ENCODE data around the gene OBP2A. TPM values are rescaled to one million over a fixed set of nuclear protein-coding genes. Genes with fewer than 3 reads are reported as not detected.

Gene OBP2A
- total RNA-seq, 4 donors from 2014 or later = not detected

DNA sequence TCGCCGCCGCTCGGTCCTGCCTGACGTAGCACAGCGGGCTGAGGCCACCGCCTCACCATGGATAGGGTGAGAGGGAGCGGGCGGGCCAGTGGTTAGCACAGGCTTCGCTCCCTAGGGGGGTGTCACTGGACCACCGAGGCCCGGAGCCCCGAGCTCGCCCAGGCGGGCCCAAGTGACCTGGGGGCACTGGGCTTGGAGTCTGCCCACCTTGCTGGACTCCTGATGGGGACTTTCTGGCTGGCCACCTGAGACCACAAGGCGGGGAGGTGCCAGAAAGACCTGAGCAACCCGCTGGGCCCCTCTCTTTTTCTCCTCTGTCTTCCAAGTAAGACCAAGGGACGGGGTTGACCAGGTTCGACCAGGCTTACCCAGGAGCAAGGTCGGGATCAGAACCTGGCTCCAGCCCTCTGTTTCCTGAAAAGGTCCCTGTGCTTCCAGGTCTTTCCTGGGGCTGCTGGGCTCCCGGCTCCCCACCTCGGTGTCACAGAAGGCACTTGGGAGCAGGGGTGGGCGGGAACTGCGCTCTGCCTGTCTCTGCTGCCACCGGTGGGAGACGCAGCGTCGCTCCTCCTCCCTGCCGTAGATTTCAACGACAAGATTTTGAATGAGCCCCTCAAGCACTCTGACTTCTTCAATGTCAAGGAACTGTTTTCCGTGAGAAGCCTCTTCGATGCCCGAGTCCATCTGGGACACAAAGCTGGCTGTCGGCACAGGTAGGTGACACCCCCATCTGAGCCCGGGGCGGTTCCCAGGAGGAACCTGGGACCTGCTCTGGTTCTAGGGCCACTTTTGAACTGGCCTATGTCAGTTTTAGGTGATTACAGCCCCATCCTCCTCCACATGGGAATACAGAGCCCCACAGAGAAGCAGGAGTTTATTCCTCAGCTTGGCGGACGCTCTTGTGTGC, 44.4 kb upstream of the OBP2A start:
- no peak for TF ChIP-seq POLR2A (IDR thresholded peaks at IDR 0.05)
- TF ChIP-seq, protein P1, sequence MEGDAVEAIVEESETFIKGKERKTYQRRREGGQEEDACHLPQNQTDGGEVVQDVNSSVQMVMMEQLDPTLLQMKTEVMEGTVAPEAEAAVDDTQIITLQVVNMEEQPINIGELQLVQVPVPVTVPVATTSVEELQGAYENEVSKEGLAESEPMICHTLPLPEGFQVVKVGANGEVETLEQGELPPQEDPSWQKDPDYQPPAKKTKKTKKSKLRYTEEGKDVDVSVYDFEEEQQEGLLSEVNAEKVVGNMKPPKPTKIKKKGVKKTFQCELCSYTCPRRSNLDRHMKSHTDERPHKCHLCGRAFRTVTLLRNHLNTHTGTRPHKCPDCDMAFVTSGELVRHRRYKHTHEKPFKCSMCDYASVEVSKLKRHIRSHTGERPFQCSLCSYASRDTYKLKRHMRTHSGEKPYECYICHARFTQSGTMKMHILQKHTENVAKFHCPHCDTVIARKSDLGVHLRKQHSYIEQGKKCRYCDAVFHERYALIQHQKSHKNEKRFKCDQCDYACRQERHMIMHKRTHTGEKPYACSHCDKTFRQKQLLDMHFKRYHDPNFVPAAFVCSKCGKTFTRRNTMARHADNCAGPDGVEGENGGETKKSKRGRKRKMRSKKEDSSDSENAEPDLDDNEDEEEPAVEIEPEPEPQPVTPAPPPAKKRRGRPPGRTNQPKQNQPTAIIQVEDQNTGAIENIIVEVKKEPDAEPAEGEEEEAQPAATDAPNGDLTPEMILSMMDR (IDR thresholded peaks at IDR 0.05) = no peak

GRCh38 chr9:135502168-135502872, 43.6 kb upstream of the OBP2A start:
- Histone ChIP-seq H3K9me3 (no peaks in the 10 kb centered on the region), H3K4me3 (no peak overlapping the region), H3K27me3 (no peaks in the 10 kb centered on the region), H3K36me3 (peaks cover 0 to 26% (median 0%) of the 10 kb centered on the region in 3 donors), H3K4me1 (peaks cover 3 to 22% (median 15%) of the 10 kb centered on the region in 4 donors), H3K27ac (no peak overlapping the region)
- TF ChIP-seq POLR2A (IDR thresholded peaks at IDR 0.05) = no peak
- TF ChIP-seq, protein P1 (IDR thresholded peaks at IDR 0.05) = no peak
- peak in 1 of 3 donors; percentile 42 for DNase-seq

More for the DNA sequence above, 44.4 kb upstream of the OBP2A start:
- no peak for DNase-seq
- Histone ChIP-seq H3K27me3 (no peaks in the 10 kb centered on the region), H3K9me3 (no peaks in the 10 kb centered on the region), H3K4me1 (peaks cover 3 to 22% (median 15%) of the 10 kb centered on the region in 4 donors), H3K36me3 (peaks cover 0 to 26% (median 0%) of the 10 kb centered on the region in 3 donors), H3K4me3 (peak overlapping the region; percentile 81 to 99 (median 90)), H3K27ac (peak overlapping the region; percentile 76 to 80 (median 79))

DNA sequence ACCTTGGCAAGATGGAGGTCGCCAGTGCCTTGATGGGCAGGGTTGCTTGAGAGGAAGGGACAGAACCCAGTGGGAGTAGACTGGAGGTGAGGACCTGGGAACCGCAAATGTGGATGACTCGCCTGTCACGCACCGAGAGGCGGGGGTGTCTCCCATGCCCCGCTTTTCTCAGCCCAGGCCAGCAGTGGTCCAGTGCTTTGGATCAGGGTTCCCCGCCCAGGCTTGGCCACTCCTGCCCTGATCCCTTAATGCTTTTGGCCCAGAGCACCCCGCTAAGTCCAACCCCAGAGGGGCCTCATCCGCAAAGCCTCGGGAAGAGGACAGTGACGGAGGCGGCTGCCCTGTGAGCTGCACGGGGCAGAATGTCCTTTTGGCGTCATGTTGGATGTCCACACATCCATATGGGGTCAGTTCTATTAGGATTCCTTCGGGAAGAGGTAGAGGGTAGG, 43.0 kb upstream of the OBP2A start:
- H3K4me1 ChIP-seq = peaks cover 3 to 22% (median 15%) of the 10 kb centered on the region in 4 donors
- H3K27ac ChIP-seq = no peak overlapping the region
- H3K9me3 ChIP-seq = no peaks in the 10 kb centered on the region
- no peak for DNase-seq
- no peaks in the 10 kb centered on the region for H3K27me3 ChIP-seq
- TF ChIP-seq, protein P1 (IDR thresholded peaks at IDR 0.05) = no peak
- no peak for TF ChIP-seq POLR2A (IDR thresholded peaks at IDR 0.05)
- peaks cover 0 to 26% (median 0%) of the 10 kb centered on the region in 3 donors for H3K36me3 ChIP-seq
- H3K4me3 ChIP-seq = no peak overlapping the region

- Histone ChIP-seq H3K36me3 (peaks cover 0 to 26% (median 0%) of the 10 kb centered on the region in 3 donors), H3K4me3 (no peak overlapping the region), H3K27ac (no peak overlapping the region), H3K27me3 (no peaks in the 10 kb centered on the region), H3K9me3 (no peaks in the 10 kb centered on the region), H3K4me1 (peaks cover 3 to 22% (median 15%) of the 10 kb centered on the region in 4 donors)
- DNase-seq = peak in 1 of 3 donors; percentile 45
- TF ChIP-seq, protein P1 (IDR thresholded peaks at IDR 0.05) = no peak
- no peak for TF ChIP-seq POLR2A (IDR thresholded peaks at IDR 0.05)
These were observed 42.3 kb upstream of the OBP2A start for GRCh38 chr9:135503371-135504261.

All from Peyer's patch (tissue), 4 donors.